NT2/D1 (cell line): ENCODE results near the gene DNAJC17.

Source experiments
- SUZ12 ChIP-seq: IDR thresholded peaks from 2 replicates; pipeline ENCODE4 v1.6.1; 2011; ENCODE audit not compliant: insufficient read length, insufficient read depth; ENCODE audit errors: extremely low read depth
- YY1 ChIP-seq: IDR thresholded peaks from 2 replicates; pipeline ENCODE4 v1.6.1; 2011; ENCODE audit not compliant: insufficient read length, insufficient read depth
- ZNF274 ChIP-seq: IDR thresholded peaks from 2 replicates; pipeline ENCODE4 v1.6.1; 2011; ENCODE audit warnings: mild to moderate bottlenecking, low read depth, low read length

DNA sequence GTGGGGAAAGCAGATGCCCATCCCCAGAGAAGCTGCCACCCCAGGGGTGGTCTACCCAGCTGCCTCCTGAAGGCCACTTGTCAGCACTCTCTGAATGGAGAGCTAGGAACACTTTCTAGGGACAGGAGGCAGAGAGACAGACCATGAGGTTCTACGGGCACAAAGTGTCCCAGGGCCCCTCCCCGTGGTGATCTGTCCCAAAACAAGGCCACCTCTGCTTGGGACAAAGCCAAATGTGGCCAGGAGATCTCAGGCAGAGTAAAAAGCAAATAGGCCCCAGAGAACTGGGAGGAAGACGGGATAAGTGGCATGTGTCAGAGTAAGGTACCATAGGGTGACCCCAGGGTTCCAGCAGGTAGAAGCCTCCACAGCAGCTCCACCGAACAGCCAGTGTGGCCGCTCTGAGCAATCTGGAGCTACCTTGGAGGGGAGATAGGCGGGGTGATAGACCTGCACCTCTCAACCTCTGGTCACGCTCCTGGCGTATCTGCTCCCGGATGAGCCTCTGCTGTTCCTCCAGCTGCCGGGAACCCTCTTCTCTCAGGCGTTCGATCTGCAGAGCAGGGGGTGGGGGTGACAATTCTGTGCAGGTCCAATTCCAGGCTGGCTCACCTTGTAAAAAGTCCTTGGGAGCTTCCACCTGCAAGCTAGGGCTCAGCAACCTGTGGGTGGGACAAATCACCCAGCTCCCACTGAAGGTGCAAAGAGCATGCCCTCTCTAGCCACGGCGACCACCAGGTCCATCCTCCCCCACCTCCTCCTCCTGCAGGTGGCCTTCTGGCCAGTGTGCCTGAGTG lies 31.3 kb downstream of the DNAJC17 start:
- TF ChIP-seq YY1 (no peak), SUZ12 (no peak), ZNF274 (no peak)
